PC-9 (cell line): ENCODE results near the gene VPS11. TPM values are rescaled to one million over a fixed set of nuclear protein-coding genes. Genes with fewer than 3 reads are reported as not detected.

ENCODE experiments used
- BruUV-seq: library from RNA; stranded (reverse); fragments of 400-500 nt; replicated peaks from 2 replicates; lab custom pipeline; 2021; lab: Mats Ljungman, UMichigan
- CTCF ChIA-PET: fragments of 300-600 bp; sonication (Branson Sonifier 250); formaldehyde crosslinking; loops from one replicate; lab custom pipeline; 2022; ENCODE audit warnings: antibody characterized with exemption; lab: Charles Lee
- POLR2A ChIA-PET: fragments of 300-600 bp; sonication (Branson Sonifier 250); formaldehyde crosslinking; loops from one replicate; lab custom pipeline; 2022; ENCODE audit warnings: antibody characterized with exemption; ENCODE audit not compliant: unreplicated experiment; lab: Charles Lee
- DNase-seq, 2 experiments: peaks; one replicate each; pipeline versions ENCODE4 v3.0.0 to v3.0.0-alpha.2; 2015 to 2022; ENCODE audit warnings: mixed read lengths in 1 of 2
- H2AFZ ChIP-seq: fragments of 200-600 bp; sonication (generic); 2 replicates; pipeline ENCODE4 v1.8.1; 2017; ENCODE audit warnings: antibody characterized with exemption
- H3F3A ChIP-seq: fragments of 200-600 bp; sonication (generic); 2 replicates; pipeline ENCODE4 v1.8.1; 2017; ENCODE audit warnings: antibody characterized with exemption, mild to moderate bottlenecking, low read depth; ENCODE audit not compliant: insufficient read depth
- H3K27ac ChIP-seq: fragments of 200-600 bp; sonication (generic); 2 replicates; pipeline ENCODE4 v1.6.1; 2016; ENCODE audit warnings: mixed run types
- H3K27me3 ChIP-seq: fragments of 200-600 bp; sonication (generic); 2 replicates; pipeline ENCODE4 v1.6.1; 2016; ENCODE audit warnings: low read depth, mixed run types; ENCODE audit not compliant: insufficient read depth
- H3K36me3 ChIP-seq: fragments of 200-600 bp; sonication (generic); 2 replicates; pipeline ENCODE4 v1.6.1; 2016; ENCODE audit warnings: low read depth, mixed run types
- H3K4me1 ChIP-seq: fragments of 200-600 bp; sonication (generic); replicated peaks from 2 replicates; pipeline ENCODE4 v1.6.1; 2016; ENCODE audit warnings: mixed run types; ENCODE audit not compliant: insufficient read depth
- H3K4me2 ChIP-seq: fragments of 200-600 bp; sonication (generic); 2 replicates; pipeline ENCODE4 v1.6.1; 2017; ENCODE audit warnings: mixed run types
- H3K4me3 ChIP-seq: fragments of 200-600 bp; sonication (generic); 2 replicates; pipeline ENCODE4 v1.6.1; 2016; ENCODE audit warnings: mixed run types
- H3K79me2 ChIP-seq: fragments of 200-600 bp; sonication (generic); 2 replicates; pipeline ENCODE4 v1.6.1; 2017; ENCODE audit warnings: low read depth, mixed run types
- H3K9me2 ChIP-seq: fragments of 200-600 bp; sonication (generic); 2 replicates; pipeline ENCODE4 v1.8.1; 2017; ENCODE audit warnings: mild to moderate bottlenecking; ENCODE audit not compliant: insufficient read depth
- H3K9me3 ChIP-seq: fragments of 200-600 bp; sonication (generic); 2 replicates; pipeline ENCODE4 v1.8.1; 2016; ENCODE audit warnings: low read depth; ENCODE audit not compliant: insufficient read depth
- H4K20me1 ChIP-seq: fragments of 200-600 bp; sonication (generic); 2 replicates; pipeline ENCODE4 v1.8.1; 2017; ENCODE audit not compliant: insufficient read depth
- EZH2 ChIP-seq: fragments of 200-600 bp; sonication (generic); IDR thresholded peaks from 2 replicates; pipeline ENCODE4 v1.8.0; 2017; ENCODE audit warnings: antibody characterized with exemption, low read depth
- intact Hi-C: fragments of 100-400 bp; cut with micrococcal nuclease; formaldehyde crosslinking; loops from one replicate; pipeline ENCODE4 v1.10.0; 2022; ENCODE audit not compliant: unreplicated experiment
- total RNA-seq: library from RNA; stranded (reverse); gene quantifications from 2 replicates; pipeline ENCODE4 v1.2.3, GENCODE V29; 2021
- TF ChIP-seq, protein P1 (sequence below): fragments of 200-600 bp; sonication (generic); conservative IDR thresholded peaks from 2 replicates; pipeline ENCODE4 v1.6.1; 2017; ENCODE audit warnings: mixed run types, antibody characterized with exemption, mild to moderate bottlenecking, moderate library complexity

Gene VPS11
- total RNA-seq, 1 experiment from 2014 or later, result 21.1 TPM

DNA sequence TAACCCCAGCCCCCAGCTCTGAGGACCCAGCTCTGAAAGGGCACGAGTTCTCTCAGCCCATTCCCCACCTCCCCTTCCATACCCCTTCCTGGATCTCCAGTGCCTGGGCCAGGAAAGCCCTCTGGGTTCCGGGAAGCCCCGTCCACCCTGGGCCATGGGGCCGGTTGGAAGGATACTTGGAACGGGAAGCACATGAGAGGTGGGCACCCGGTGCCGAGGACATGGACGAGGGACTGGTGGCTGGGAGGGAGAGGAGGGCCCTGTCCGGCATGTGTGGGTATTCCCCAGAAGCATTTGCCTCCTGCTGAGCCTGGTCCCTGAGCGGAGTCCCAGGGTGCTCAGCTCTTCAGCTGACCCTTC is 48.6 kb downstream of the VPS11 start:
- CTCF ChIA-PET, result no interaction called here

DNA sequence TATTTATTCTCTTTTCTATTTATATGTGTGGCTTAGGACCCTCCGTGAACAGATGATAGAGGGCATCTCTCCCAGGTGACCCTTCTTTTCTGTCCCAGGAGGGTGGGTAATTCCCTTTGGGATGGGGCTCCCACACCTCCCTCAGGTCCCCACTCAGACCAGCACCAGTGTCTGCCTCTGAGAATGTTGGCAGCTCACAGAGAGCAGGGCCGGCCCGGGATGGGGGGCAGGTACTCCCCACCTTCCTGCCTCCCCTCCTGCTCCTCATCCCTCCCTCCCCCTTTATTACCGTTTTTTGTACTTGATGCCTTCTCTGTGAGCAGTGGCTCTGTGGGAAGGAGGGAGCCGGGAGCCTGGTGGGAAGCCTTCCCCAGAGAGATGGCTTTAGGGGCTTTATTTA is 49.0 kb downstream of the VPS11 start:
- Histone ChIP-seq H2AFZ (no peak overlapping the region), H3K36me3 (0 out of 2 replicates have a peak, but pooled peaks cover 3% of the 10 kb centered on the region), H3K4me2 (no peak overlapping the region), H3K9me3 (no peaks in the 10 kb centered on the region), H3K79me2 (peaks cover 2% of the 10 kb centered on the region), H3K4me1 (peaks cover 11% of the 10 kb centered on the region), H3K9me2 (no peaks in the 10 kb centered on the region), H4K20me1 (no peaks in the 10 kb centered on the region), H3K27ac (no peak overlapping the region), H3K27me3 (no peaks in the 10 kb centered on the region), H3K4me3 (no peak overlapping the region), H3F3A (peaks cover 14% of the 10 kb centered on the region; the same call in 1 of the 2 replicates)
- intact Hi-C loops, result no loop called here
- CTCF ChIA-PET, result no interaction called here
- POLR2A ChIA-PET, result no interaction called here
- no TSS peak for BruUV-seq
- DNase-seq, result no peak
- TF ChIP-seq, protein P1, sequence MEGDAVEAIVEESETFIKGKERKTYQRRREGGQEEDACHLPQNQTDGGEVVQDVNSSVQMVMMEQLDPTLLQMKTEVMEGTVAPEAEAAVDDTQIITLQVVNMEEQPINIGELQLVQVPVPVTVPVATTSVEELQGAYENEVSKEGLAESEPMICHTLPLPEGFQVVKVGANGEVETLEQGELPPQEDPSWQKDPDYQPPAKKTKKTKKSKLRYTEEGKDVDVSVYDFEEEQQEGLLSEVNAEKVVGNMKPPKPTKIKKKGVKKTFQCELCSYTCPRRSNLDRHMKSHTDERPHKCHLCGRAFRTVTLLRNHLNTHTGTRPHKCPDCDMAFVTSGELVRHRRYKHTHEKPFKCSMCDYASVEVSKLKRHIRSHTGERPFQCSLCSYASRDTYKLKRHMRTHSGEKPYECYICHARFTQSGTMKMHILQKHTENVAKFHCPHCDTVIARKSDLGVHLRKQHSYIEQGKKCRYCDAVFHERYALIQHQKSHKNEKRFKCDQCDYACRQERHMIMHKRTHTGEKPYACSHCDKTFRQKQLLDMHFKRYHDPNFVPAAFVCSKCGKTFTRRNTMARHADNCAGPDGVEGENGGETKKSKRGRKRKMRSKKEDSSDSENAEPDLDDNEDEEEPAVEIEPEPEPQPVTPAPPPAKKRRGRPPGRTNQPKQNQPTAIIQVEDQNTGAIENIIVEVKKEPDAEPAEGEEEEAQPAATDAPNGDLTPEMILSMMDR, result no peak
- TF ChIP-seq EZH2, result no peak

More for the DNA sequence above, 48.6 kb downstream of the VPS11 start:
- BruUV-seq, result no TSS peak
- Histone ChIP-seq H3K27ac (no peak overlapping the region), H4K20me1 (no peaks in the 10 kb centered on the region), H3K9me3 (no peaks in the 10 kb centered on the region), H3K4me1 (peaks cover 11% of the 10 kb centered on the region), H3K4me2 (no peak overlapping the region), H3K36me3 (peaks cover 7% of the 10 kb centered on the region; the same call in 1 of the 2 replicates), H3F3A (peaks cover 14% of the 10 kb centered on the region; the same call in 1 of the 2 replicates), H3K27me3 (no peaks in the 10 kb centered on the region), H3K9me2 (no peaks in the 10 kb centered on the region), H3K4me3 (no peak overlapping the region), H2AFZ (no peak overlapping the region), H3K79me2 (no peaks in the 10 kb centered on the region)
- intact Hi-C loops, result no loop called here
- TF ChIP-seq, protein P1, result no peak
- no peak for TF ChIP-seq EZH2
- POLR2A ChIA-PET, result no interaction called here
- no peak for DNase-seq

DNA sequence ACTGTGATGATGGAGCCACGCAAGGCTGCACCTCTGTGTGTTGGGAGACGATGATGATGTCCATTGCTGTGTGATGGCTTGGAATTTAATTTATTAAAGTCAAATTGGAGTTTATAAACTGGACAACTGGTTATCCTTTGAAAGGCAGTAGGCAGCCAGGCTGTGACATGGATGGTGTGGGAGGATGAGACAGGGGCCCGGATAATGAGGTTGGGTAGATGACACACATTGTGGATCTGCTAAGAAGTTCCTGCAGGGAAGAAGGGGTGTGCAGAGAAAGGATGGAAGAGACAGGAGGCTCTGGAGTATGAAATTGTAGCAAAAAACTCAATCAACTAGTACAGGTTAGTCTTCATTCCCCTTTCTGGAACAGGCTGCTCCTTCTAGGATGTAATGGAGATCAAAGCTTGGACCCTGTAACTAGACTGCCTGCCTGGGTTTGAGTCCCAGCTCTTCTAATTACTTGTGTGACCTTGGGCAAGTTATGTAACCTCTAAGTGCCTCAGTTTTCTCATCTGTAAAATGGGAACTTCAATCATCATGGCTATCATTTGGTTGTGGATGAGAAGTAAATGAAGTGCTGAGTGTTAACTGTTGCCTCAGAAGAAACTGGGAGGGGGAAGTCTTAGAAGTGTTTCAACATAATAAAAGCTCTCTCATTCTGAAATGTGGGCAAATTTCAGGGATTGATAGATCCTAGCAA is 49.5 kb downstream of the VPS11 start:
- Histone ChIP-seq H3K9me2 (no peaks in the 10 kb centered on the region), H3K79me2 (peaks cover 7% of the 10 kb centered on the region), H3K9me3 (no peaks in the 10 kb centered on the region), H3K4me1 (peaks cover 12% of the 10 kb centered on the region), H2AFZ (no peak overlapping the region), H4K20me1 (peaks cover 3% of the 10 kb centered on the region; the same call in 1 of the 2 replicates), H3F3A (peaks cover 14% of the 10 kb centered on the region; the same call in 1 of the 2 replicates), H3K4me3 (no peak overlapping the region), H3K4me2 (no peak overlapping the region), H3K27me3 (no peaks in the 10 kb centered on the region), H3K27ac (no peak overlapping the region), H3K36me3 (no peaks in the 10 kb centered on the region)
- POLR2A ChIA-PET, result no interaction called here
- TF ChIP-seq EZH2, result no peak
- TF ChIP-seq, protein P1, result no peak
- intact Hi-C loops, result no loop called here
- CTCF ChIA-PET, result no interaction called here
- no peak for DNase-seq
- no TSS peak for BruUV-seq
